CD4-positive, alpha-beta T cell treated with Interleukin-15 for 1 hour (primary cell): ENCODE results near the gene SLC9A7.

Source experiments
- DNase-seq: peaks from one replicate; pipeline ENCODE4 v3.0.0-alpha.2; 2020

Gene SLC9A7

DNA sequence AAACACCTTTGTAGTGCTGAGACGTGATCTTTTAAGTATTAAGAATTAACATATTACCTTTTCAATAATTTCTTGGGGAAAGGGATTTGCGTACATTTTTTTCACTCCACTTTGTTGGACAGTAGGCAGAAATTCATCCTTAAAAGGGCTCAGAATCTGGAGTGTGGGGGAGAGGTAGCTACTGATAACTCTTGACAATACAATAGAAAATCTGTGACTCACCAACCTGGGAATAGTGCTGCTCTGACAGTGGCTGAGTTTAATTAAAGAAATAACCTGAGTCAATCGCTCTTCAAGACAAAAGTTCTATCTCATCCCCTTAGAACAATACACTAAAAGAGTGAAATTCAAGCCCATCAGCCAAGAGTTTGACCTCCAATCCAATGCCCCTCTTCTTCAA is 60.2 kb downstream of the SLC9A7 start:
- DNase-seq: no peak

DNA sequence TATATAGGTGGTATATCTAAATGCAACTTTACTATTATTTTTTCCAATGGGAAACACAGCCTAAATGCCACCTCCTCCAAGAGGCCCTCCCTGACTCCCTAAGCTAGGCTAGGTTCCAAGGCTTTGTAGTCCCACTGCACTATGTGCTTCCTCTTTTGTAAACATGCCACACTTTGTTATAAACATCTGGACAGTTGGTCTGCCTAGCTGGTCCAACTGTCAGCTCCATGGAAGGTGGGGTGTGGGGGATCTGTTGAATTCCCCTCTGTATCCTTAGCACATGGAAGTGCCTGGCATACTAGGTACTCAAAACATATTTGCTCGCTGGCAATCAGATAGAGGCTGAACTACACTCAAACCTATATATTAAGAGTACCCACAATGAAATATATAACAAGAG is 63.4 kb downstream of the SLC9A7 start:
- no peak for DNase-seq

DNA sequence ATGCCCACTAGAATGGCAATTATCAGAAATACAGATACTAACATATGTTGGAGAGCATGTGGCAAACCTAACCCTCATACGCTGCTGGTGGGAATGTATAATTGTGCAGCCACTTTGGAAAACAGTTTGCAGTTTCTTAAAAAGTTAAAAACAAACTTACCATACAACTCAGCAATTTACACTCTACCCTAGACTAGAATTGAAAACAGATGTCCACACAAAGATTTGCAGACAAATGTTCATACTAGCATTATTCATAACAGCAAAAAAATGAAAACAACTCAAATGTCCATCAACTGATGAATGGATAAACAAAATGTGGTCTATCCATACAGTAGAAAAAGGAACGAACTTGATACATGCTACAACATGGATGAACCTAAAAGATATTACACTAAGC is 64.4 kb downstream of the SLC9A7 start:
- DNase-seq: no peak

DNA sequence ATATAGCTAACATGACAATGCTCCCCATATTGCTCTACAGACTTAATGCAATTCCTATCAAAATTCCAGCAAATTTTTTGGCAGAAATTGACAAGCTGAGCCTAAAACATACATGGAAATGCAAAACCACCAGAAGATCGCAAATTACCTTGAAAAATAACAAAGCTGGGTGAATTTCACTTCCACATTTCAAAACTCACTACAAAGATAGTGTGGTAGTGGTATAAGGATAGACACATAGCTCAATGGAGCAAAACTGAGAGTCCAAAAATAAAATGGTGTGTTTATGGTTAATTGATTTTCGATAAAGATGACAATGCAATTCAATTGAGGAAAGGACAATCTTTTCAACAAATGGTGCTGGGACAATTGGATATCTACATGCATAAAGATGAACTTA is 65.8 kb downstream of the SLC9A7 start:
- DNase-seq: no peak

DNA sequence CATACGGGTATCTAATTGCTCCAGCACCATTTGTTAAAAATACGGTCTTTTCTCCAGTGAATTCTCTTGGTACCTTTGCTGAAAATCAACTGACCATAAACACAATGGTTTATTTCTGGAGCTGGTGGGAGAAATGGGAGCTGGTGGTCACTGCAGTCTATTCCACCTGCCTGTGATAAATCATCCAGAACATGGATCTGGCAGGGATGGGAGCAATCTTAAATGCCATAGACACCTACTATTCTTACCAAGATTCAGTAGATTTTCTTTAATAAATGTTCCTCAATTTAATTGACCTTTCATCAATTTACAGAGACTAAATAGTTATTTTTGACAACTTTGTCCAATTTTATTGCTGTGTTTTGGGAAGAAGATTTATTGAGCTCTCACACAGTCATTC is 68.1 kb downstream of the SLC9A7 start:
- no peak for DNase-seq

GRCh38 chrX:46687619-46688018 is 71.3 kb downstream of the SLC9A7 start:
- no peak for DNase-seq

DNA sequence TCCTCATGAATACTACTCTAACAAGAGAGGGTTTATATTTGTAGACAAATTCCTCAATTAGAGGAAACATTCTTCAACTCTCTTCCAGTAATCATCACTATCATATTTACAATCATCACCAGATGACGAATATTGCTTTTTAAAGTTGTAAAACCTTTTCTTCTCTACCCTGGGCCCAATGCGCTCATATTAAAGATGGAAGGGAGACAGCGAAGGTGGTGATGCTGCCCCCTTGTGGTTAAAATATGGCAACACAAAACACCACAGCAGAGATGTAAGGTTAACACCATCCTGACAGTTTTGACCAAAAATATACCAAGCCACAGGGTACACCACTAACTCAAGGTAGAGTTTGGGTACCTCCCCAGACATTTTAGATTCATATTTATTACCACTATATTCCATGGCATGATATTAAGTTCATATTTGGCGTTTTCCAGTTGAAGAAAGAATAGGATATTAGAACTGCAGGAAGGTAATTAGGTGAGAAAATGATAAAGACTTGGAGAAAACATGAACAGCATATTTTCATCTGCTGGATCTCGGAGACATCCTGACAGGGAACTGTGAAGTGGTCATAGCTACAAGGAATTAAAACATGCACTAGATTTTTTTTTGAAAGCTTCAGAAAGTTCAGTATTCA is 72.8 kb downstream of the SLC9A7 start:
- no peak for DNase-seq

DNA sequence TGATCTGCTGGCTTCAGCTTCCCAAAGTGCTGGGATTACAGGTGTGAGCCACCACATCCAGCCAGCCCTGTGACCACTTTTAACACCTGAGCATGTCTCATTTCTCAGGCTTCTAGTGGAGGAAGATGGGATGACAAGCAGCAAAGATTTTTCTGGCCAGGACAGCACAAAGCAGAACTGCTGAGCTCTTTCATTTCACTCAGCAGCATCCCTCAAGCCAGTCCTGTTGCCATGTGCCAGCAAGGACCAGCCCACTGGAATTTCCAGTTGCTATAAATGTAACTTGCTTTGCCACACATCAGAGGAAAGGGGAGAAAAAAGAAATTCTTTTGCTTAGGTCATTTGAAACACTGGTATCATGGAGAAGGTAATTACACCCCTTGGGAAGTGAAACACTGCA is 75.9 kb downstream of the SLC9A7 start:
- DNase-seq: no peak

DNA sequence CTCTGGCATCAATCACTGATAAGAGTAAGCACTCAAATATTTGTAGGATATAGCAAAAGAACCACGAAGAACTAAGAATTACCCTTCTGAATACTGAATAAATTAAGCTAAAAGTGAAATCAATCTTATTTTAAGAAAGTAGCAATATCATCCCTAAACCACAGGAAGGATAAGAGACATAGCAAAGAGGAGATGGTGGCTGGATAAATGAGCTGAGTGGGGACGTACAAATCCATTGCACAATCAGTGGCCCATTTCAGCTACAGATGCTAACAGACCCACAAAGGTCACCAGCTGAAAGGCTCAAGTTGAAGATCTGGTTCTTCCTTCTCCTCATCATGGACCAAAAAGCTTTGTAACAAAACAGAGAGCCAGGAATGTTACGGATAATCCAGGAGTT is 77.1 kb downstream of the SLC9A7 start:
- DNase-seq: no peak

- DNase-seq: no peak
Observed at GRCh38 chrX:46678232-46678631, 80.7 kb downstream of the SLC9A7 start.

DNA sequence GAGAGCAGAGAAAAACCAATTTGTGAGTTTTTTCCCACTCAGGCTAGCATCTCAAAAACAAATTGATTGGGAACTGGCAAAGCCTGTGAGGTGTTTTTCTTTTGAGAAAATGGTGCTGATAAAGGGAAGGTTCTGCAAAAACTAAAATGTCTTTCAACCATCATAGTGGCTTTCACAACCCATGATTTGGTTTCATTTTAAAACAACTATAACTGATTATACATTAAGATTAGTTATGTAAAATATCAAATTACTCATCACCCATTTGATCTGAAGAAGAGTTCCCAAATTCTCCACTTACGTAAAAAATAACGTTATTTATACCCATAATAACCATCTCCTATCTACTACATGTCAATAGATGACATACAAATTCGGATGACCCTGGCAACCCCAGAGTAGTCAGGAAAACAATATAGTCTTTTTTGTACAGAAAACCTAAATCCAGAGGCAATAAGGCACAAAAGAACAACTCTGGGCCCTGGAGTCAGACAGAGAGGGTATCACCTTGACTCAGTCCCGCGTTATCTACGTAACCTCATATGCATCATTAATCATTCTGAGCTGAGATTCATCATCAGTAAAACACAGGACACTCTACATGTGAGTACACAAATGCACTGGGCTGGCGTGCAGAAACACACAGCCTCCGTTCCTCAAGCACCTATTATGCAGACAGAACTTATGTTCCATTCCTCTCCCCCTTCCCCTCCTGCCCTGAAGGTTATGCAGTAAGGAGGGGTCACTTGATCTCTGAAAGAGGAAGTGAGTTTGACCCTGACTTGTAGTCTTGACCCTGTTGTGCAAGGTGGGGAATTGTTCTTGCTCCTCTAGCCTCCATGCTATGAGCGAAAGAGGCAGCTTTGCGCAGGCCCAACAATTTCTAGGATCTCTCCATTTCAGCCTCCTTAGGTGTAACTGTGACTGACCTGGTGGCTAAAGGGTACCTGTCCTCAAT is 82.2 kb downstream of the SLC9A7 start:
- DNase-seq: no peak

DNA sequence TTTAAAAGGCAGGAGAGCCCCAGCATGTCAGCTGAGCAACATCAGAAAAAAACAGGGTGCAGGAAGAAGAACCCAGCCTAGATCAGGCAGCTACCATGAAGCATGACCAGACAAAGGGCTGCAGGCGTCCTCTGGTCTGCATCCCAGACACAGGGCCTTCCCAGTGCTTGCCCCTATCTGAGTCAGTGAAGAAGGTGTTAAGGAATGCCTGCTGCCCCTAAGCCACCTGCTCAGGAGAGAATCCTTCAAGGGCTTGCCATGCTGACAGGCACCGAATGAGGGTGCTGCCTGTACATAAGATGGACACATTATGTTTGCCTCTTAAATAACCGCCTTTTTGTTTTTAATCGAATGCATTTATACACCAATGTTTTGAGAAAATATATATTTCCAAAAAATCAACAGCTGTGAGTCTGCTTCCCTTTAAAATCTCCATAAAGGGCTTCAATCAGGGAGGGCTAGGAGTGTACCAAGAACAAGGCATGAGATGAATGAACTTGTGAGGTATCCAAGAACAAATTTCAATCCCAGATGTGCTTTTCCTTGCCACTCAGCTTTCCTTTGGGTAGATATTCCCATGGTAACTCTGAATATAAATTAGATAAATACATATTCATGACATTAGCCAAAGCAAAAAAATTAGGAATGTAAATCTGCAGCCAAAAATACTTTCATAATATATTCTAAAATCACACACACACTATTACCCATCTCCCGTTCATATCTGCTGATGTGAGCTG is 85.1 kb downstream of the SLC9A7 start:
- DNase-seq: no peak

DNA sequence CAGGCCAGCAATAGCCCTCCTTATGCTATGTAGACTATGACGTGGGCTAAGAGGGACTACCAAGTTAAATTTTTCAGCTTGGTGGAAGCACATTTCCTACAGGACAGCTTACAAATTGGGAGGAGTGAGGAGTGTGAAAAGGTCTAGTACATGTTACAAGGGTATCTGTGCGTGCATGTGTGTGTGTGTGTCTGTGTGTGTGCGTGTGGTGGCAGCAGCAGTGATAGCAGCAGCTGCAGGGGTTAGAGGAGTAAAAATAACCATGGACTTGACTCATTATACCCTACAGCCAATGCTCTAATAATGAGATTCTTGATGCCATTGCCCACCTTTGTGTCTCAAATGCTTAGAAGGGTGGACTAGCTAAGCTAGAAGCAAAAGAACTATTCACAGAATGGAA is 88.6 kb downstream of the SLC9A7 start:
- DNase-seq: no peak

- DNase-seq: no peak
Observed at GRCh38 chrX:46666831-46667230, 92.1 kb downstream of the SLC9A7 start.

DNA sequence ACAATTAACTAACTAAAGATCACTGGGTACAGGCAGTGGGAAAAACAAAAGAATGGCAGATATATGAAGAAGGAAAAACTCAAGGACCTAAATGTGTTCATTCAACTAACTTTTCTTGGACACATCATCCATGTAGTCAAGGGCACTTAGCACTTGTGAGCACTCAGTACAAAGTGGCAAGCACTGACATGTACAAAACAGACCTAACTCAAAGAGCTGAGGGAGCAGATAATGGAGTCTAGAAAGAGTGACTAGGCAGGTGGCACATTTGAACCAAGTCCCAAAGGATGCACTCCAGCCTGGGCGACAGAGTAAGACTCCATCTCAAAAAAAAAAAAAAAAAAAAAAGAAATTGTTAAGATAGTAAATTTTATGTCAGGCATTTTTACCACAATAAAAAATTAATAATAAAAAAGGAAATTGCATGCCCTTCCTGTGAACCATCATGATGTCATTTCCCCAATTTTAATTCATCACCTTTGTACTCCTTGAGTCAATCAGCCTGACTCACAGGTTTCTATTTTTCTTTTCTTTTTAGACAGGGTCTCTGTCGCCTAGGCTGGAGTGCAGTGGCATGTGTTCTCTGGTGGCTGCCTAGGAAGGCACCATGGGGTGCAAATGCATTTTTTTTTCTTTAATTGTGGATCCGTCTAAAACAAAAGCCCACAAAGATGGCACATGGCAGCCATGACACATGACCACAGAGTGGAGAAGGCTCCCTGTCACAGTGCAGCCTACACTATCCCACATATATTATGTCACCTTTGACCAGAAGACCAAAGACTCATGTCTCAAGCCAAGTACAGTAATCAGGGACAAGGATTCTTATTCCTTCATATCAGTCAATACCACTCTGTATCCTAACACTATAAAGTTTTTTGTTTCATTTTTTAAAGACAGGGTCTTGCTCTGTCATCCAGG is 93.4 kb downstream of the SLC9A7 start:
- no peak for DNase-seq

DNA sequence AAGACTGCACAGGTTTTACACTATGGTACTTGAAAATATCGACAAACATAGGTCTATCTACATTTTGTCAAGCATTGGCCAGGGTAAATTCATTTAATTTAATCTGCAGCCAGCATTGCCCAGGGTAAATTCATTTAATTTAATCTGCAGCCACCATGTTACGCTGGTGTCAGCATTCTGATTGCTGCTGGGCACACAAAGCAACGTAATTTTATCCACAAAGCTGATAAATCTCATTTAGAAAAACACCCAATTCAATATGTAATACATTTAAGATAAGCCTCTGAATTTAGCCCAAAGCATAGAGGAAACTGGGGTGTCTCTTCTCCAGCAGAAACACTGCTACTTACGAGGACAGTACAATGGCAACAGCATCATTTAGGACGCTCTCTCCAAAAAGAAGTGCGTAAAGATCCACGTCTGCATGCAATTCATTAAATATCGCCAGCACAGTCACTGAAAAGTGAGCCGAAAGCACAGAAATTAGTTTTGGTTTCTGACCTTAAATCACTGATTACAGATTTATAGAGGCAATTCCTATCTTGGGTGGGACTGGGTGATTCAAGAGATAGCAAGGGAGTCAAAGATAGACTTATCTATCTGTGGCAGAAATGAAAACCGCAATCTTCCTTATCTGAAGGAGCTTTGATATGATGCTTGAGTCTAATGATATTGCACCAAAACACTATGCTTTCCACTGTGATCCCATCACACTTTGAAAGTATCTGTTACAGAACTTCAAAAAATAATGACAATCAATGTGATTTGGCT is 96.5 kb downstream of the SLC9A7 start:
- DNase-seq: no peak

DNA sequence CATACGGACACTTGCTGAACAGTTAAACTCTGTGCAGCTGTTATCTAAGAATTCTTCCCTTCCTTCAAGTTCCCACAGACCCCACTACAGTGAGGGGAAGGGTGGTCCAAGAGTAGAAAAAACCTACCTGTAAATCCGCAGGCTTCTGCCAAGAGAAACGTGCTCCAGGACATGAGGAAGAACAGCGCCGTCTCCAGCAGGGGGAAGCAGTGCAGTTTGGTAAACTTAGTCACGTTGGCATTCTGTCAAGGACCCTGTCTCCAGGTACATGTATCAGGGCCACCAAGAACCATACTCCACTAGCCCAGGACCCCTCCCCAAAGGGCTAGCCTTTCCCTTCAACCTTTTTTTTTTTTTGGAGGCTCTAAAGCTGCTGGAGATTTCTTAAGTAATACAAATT is 105.4 kb downstream of the SLC9A7 start:
- DNase-seq: no peak

DNA sequence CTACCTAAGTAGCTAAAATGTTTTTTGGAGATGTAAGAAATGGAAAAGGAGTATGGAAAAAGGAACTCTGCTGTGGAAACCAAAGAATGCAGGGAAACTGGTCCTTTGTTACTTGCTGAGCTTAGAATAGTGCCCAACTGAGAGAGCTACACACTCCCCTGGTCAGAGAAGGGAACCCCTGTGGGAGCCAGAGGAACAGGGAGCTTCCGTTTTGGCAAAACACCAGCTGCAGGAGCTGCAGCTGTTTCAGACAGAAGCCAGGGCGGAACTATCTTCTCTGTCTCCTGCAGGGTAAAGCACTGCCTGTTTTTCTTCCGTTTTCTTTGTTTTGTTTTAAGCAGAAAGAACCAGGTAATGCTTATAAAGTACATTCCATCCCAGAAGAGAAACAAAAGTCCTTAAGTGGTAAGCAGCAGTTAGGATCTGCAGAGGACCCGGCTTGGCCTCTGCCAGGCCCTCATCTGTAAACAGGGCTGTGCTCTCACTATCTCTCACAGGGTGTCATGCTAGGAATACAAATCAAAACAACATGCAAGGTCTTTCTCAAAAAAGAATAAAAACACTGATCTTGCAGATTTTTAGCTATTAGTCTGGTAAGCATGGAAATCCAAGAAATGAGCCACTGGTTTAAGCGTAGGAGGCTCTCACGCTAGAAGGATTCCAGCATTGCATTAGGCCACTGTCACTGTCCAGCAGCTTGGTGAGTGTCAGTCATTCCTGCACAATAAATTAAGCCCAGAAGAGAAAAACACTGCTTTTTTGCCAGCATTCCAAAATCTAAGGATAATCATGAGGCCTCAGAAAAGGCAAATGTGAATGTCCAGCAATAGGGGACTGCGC is 109.3 kb downstream of the SLC9A7 start:
- DNase-seq: peak; percentile 24

DNA sequence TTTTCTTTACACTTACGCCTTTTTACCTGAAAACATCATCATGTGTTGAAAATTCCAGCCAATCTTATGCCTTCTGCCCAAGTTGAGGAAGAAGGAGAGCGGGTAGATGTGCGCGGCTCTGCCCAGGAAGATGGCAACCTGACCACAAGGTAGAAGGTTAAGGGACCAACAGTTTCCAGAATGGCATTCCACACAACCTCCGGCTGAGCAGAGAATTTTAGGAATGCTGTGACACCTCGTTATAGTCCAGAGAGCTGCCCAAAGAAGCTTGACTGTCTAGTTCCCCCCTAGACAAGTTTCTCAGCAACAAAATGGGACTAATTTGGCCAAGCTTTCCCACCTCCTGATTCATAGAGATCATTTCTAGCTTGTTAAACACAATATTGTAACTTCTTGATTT is 110.3 kb downstream of the SLC9A7 start:
- no peak for DNase-seq

DNA sequence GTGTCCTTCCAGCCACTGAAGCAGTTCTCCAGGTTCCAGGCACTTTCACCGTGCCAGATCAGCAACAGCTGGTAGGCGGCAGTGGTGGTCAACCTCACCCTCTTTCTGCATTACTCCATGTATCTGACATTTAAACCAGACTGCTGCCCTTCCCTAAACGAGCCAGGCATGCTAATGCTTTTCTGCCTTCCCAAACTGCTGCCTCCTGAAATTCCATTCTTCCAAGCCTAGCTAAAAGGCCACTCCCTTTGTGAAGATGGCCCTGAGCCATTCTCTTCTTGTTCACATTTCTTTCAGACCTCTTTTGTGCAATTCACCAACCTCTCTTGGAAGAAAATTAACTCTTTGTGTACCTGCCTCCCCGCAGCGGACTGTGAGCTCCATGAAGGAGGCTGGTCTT is 111.7 kb downstream of the SLC9A7 start:
- DNase-seq: no peak

DNA sequence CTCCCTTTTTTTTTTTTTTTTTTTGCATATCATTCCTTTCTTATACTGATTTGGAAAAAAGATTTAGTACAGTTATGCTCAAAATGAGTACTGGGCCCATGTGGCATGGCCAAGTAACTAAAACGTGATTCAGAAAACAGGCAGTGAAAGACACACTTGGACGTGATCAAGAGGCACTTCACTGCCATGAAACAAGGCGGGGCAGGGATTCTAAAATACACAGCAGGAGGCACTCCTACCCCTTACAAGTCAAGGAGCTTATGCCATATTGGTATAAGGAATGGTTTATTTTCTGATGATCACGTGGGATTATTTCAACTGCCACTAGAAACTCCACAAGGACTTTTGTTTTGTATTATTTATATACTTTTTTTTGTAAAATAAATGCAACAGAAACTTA is 113.3 kb downstream of the SLC9A7 start:
- no peak for DNase-seq
